Subcutaneous adipose tissue (tissue), 4 donors: ENCODE data around the gene SLC26A4. TPM values are rescaled to one million over a fixed set of nuclear protein-coding genes. Genes with fewer than 3 reads are reported as not detected.

Source experiments
- CTCF ChIP-seq: fragments of 450-650 bp; IDR thresholded peaks from one replicate; pipeline ENCODE4 v1.5.1; 2016; ENCODE audit warnings: low read depth, mild to moderate bottlenecking, control low read depth, antibody characterized with exemption, moderate library complexity
- total RNA-seq, 4 donors: library from RNA; depleted of rRNA; stranded (reverse); fragments of >200 nt; gene quantifications; one replicate each; pipeline ENCODE4 v1.1.0, GENCODE V29; 2016

SLC26A4 gene
- total RNA-seq, 4 donors from 2014 or later: 0.16 to 0.34 (median 0.20) TPM

GRCh38 chr7:107711301-107711700, 50.7 kb downstream of the SLC26A4 start:
- no peak for TF ChIP-seq CTCF

GRCh38 chr7:107712025-107712424, 51.4 kb downstream of the SLC26A4 start:
- no peak for TF ChIP-seq CTCF

- TF ChIP-seq CTCF: no peak
Measured at GRCh38 chr7:107712896-107713295, 52.3 kb downstream of the SLC26A4 start.

GRCh38 chr7:107715531-107715930, 54.9 kb downstream of the SLC26A4 start:
- TF ChIP-seq CTCF: no peak

- TF ChIP-seq CTCF: no peak
Measured at GRCh38 chr7:107718456-107719193, 58.0 kb downstream of the SLC26A4 start.

- TF ChIP-seq CTCF: no peak
Measured at GRCh38 chr7:107721286-107721685, 60.7 kb downstream of the SLC26A4 start.

- no peak for TF ChIP-seq CTCF
Measured at GRCh38 chr7:107723255-107723654, 62.6 kb downstream of the SLC26A4 start.
